ENCODE data around the gene PRXL2C. TPM values are rescaled to one million over a fixed set of nuclear protein-coding genes. Genes with fewer than 3 reads are reported as not detected.

The PRXL2C gene
- total and polyA plus RNA-seq, 2 of the 8 experiments (the other 6 are each of a cell fraction or from before 2014, with no cell fraction given), result 2.8 to 7.3 TPM

DNA sequence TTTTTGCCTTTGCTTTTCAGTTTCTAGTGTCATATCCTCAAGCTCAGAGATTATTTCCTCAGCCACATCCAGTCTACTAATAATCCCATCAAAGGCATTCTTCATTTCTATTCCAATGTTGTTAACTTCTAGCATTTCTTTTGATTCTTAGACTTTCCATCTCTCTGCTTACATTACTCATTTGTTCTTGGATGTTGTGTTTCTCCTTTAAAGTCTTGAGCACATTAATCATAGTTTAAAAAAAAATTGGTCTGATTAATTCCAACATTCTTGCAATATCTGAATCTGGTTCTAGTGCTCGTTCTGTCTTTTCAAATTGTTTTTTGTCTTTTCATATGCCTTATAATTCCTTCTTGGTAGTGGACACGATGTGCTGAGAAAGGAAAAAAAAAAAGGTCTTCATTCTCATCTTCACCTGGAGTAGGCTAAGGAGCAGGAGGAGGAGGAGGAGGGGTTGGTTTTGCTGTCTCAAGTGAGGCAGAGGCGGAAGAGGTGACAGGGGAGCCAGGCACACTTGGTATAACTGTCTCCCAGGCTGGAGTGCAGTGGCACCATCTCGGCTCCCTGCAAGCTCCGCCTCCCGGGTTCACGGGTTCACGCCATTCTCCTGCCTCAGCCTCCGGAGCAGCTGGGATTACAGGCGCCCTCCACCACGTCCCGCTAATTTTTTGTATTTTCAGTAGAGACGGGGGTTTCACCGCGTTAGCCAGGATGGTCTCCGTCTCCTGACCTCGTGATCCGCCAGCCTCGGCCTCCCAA, 16.3 kb downstream of the PRXL2C start (continued):
- no peak for TF ChIP-seq SIX5 (IDR thresholded peaks at IDR 0.05; ENCODE audit: low read depth, low read length)
- no peak for TF ChIP-seq NRF1 (IDR thresholded peaks at IDR 0.05; ENCODE audit: low read depth, low read length)
